Measurements from ENCODE around the gene ATP5F1E. TPM values are rescaled to one million over a fixed set of nuclear protein-coding genes. Genes with fewer than 3 reads are reported as not detected.

The ATP5F1E gene
- total RNA-seq, 4 donors from 2014 or later: 9.9 to 21.1 (median 15.2) TPM

DNA sequence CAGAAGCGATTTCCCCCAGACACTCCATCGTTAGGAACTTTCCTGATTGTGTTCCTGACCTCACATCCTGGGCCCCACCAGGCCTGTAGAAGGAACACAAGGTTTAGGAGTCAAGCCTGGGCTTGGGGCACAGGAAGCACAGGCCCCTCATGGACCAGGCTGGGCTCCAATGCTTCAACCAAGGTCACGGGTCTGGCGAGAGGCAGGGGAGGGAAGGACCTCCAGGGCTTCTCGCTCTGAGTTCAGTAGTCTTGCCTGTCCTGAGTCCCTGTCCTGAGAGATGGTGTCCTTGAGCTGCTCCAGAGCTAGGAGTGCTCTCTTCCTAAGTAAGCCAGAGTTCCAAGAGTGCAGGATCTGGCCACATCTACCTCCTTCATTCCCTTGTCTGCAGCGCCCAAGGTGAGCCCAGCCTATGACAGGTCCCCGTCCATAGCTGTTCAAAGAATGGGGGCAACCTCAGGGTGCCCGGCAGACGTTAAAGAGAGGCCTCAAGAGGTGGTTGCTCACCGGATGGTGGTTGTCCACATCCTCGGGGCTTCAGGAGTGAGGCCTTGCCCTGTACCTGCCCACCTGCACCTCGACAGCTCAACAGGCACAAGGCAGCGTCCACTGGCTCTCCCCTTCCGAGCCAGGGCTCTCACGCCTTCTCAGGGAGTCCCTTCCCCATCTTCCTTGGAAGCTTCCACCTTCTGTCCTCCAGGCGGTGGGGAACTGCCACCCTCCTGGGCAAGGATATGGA is 14.5 kb downstream of the ATP5F1E start:
- no peak for DNase-seq (ENCODE audit: low spot score in 2 of 2)
- WGBS, 2 donors: 91 to 93% methylated on average over 16 of the region's 16 CpGs
- intact Hi-C loops (cut with DNase I; ENCODE audit: low total_unique reads): no loop called here
- TF ChIP-seq, protein P1, sequence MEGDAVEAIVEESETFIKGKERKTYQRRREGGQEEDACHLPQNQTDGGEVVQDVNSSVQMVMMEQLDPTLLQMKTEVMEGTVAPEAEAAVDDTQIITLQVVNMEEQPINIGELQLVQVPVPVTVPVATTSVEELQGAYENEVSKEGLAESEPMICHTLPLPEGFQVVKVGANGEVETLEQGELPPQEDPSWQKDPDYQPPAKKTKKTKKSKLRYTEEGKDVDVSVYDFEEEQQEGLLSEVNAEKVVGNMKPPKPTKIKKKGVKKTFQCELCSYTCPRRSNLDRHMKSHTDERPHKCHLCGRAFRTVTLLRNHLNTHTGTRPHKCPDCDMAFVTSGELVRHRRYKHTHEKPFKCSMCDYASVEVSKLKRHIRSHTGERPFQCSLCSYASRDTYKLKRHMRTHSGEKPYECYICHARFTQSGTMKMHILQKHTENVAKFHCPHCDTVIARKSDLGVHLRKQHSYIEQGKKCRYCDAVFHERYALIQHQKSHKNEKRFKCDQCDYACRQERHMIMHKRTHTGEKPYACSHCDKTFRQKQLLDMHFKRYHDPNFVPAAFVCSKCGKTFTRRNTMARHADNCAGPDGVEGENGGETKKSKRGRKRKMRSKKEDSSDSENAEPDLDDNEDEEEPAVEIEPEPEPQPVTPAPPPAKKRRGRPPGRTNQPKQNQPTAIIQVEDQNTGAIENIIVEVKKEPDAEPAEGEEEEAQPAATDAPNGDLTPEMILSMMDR (IDR thresholded peaks at IDR 0.05): no peak
- no peak overlapping the region for H3K4me3 ChIP-seq (ENCODE audit: low read depth, poor library complexity, severe bottlenecking)

DNA sequence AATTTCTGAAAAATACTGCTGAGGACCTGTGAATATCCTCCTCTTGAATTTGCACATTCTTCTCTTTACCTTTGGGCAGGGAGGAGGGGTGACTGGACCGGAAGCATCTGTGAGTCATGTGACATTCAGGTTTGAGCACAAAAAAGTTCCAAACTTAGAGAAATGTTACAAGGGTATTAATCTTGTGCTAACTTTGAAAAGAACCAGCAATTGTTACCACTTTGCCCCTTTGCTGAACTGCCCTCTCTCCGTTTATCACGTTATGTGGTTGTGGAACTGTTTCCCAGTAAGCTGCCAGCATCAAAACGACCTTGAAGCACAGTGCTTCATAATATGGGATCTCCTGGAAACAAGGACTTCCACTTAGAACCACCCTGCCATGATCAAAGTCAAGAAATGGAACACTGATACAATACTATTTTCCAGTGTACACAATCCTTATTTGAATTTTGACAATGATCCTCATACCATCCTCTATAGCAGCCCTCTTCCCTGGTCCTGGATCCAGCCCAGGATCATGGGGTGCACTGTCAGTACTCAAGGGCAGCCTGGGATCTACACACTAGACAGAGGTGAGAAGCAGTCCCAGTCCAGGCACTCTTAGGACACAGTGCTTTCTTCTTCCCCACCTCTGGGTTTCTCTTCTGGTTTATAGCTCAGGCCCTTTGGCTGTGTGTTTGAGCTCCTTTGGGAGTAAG is 15.2 kb downstream of the ATP5F1E start:
- no peak overlapping the region for H3K4me3 ChIP-seq (ENCODE audit: low read depth, poor library complexity, severe bottlenecking)
- no peak for TF ChIP-seq POLR2A (IDR thresholded peaks at IDR 0.05)
- TF ChIP-seq, protein P1 (IDR thresholded peaks at IDR 0.05): no peak
- intact Hi-C loops (cut with DNase I; ENCODE audit: low total_unique reads): no loop called here
- WGBS, 2 donors: 52 to 63% methylated on average over 4 of the region's 4 CpGs
- no peak for DNase-seq (ENCODE audit: low spot score in 2 of 2)

DNA sequence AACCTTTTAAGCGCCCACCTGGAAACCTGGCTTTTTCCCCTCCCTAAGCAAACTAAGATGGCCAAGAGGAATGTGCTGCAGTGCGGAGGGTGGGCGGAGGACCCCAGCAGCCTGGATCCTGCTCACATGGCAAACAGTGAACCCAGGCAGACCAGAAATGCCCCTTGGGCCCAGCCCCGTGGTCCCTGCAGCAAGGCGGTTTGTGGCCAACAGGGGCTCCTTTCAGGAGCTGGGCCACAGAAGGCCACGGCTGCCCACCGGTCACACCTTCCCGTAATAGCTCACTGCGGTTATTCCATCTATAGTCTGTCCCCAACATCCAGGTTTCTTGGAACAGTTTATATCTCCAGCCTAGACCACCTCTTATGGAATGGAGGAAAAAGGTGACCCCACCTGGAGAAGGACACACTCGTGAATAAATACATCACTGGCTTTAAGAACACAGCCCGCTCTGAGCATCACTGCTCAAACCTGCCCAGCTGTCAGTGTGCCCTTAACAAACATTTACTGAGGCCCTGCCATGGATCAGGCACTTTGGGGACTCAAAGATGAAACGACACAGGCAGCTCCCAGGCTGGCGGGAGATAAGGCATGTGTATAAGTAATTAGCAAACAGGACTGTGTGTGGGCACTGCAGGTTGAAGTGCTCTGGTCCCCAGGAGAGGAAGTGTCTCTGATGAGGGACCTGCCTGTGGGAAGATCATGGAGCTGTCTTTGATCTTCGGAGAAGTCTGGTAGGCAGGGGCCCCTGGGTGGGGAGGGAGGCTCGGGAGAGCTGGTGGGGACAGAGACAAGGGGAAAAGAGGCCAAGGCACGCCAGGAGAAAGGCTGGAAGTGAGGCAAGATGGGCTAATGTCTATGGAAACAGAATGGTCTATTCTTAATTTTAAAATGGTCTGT is 16.1 kb downstream of the ATP5F1E start:
- no peak overlapping the region for H3K4me3 ChIP-seq (ENCODE audit: low read depth, poor library complexity, severe bottlenecking)
- no peak for TF ChIP-seq POLR2A (IDR thresholded peaks at IDR 0.05)
- TF ChIP-seq, protein P1 (IDR thresholded peaks at IDR 0.05): no peak
- 86 to 88% methylated on average over 15 to 16 of the region's 16 CpGs for WGBS, 2 donors
- intact Hi-C loops (cut with DNase I; ENCODE audit: low total_unique reads): no loop called here
- no peak for DNase-seq (ENCODE audit: low spot score in 2 of 2)

DNA sequence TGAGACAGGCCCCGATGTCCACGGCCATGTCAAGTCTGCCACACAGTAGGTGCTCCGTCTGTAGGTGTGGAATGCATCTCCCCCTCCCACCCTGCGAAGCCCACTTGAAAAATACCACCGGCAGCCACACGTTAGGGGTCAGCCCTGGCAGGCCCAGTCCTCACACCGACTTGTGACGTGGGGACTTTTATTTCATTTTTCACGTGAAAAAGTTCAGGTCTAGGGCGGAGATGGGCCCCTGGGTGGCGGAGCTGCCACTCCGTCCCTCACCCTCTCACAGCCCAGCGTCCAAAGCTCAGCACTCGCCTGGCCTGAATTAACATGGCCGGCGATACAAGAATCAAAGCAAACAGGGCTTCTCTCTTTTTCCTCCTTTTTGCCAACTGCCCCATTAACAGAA is 16.7 kb downstream of the ATP5F1E start:
- DNase-seq (ENCODE audit: low spot score in 2 of 2): no peak
- TF ChIP-seq, protein P1 (IDR thresholded peaks at IDR 0.05): no peak
- no peak for TF ChIP-seq POLR2A (IDR thresholded peaks at IDR 0.05)
- intact Hi-C loops (cut with DNase I; ENCODE audit: low total_unique reads): no loop called here
- H3K4me3 ChIP-seq (ENCODE audit: low read depth, poor library complexity, severe bottlenecking): no peak overlapping the region
- 92% methylated on average over 16 of the region's 16 CpGs for WGBS, 2 donors

DNA sequence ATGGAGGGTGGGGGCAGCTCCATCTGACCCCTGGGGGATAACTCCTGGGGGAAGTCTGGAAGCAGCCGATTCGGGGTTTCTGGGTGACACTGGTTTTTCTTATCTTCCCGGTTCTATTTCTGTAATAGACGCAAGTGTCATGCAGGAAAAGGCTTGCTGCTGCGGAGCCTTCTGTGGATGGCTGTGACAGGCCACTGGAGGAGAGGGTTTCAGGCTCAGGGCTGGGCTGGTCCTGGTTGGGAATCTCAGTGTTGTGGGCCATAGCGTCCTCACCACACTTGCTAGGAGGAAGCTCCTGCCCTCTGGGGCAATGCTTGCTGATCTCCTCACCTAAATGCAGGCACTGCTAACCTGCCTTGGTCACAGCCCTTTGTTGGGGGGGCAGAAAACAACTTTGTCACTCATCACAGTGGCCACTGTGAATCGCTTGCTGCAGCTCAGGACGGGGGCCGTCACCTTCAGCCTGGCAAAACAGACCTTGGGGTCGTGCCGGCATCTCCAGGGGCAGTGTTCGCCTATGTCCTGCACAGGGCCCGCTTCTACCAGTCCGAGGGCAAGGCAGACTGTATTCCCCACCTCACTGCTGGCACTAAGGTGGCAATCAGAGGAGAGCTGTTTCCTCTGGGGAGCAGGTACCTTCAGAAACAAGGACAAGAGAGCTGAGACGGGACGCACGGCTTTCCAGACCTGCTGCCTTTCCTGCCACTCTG is 17.3 kb downstream of the ATP5F1E start:
- DNase-seq (ENCODE audit: low spot score in 2 of 2): no peak
- no peak overlapping the region for H3K4me3 ChIP-seq (ENCODE audit: low read depth, poor library complexity, severe bottlenecking)
- TF ChIP-seq, protein P1 (IDR thresholded peaks at IDR 0.05): no peak
- no peak for TF ChIP-seq POLR2A (IDR thresholded peaks at IDR 0.05)
- intact Hi-C loops (cut with DNase I; ENCODE audit: low total_unique reads): no loop called here
- WGBS, 2 donors: 86 to 89% methylated on average over 13 to 16 of the region's 17 CpGs

Data from lower leg skin (tissue), 4 donors.